AG09309 (cell line): ENCODE data around the gene UST.
"Not testable (repeated sequence)": the region's sequence is repeated elsewhere in the genome, so short reads cannot be mapped to it uniquely, and the experiment has no call there.

Experiments
- DNase-seq: peaks from one replicate; pipeline ENCODE4 v3.0.0-alpha.2; 2010; ENCODE audit warnings: low read depth
- H3K4me3 ChIP-seq: 2 replicates; pipeline ENCODE4 v1.5.1; 2011; ENCODE audit warnings: mild to moderate bottlenecking, low read depth, low read length, moderate library complexity; ENCODE audit not compliant: control insufficient read depth
- CTCF ChIP-seq: IDR thresholded peaks from 2 replicates; pipeline ENCODE4 v1.5.1; 2011; ENCODE audit warnings: mild to moderate bottlenecking, low read depth, low read length, inconsistent platforms; ENCODE audit not compliant: insufficient read depth, control insufficient read depth; ENCODE audit errors: missing control alignments

Gene UST

GRCh38 chr6:148757944-148758480 is 11.2 kb downstream of the UST start:
- H3K4me3 ChIP-seq = no peak overlapping the region
- no peak for DNase-seq
- no peak for TF ChIP-seq CTCF

- no peak overlapping the region for H3K4me3 ChIP-seq
- no peak for DNase-seq
- TF ChIP-seq CTCF = no peak
These were observed 11.7 kb downstream of the UST start for GRCh38 chr6:148758492-148758891.

GRCh38 chr6:148760258-148760534 is 13.4 kb downstream of the UST start:
- DNase-seq = no peak
- no peak for TF ChIP-seq CTCF
- H3K4me3 ChIP-seq = no peak overlapping the region

GRCh38 chr6:148760568-148761526 is 14.0 kb downstream of the UST start:
- TF ChIP-seq CTCF = no peak
- DNase-seq = peak; percentile 90
- peak overlapping the region; percentile 44 for H3K4me3 ChIP-seq

- no peak for TF ChIP-seq CTCF
- H3K4me3 ChIP-seq = peak overlapping the region; percentile 44
- no peak for DNase-seq
These were observed 14.7 kb downstream of the UST start for GRCh38 chr6:148761527-148762011.

- H3K4me3 ChIP-seq = no peak overlapping the region
- no peak for TF ChIP-seq CTCF
- no peak for DNase-seq
These were observed 15.4 kb downstream of the UST start for GRCh38 chr6:148762231-148762630.

GRCh38 chr6:148764259-148765020 is 17.6 kb downstream of the UST start:
- H3K4me3 ChIP-seq, DNase-seq: not testable (repeated sequence)
